Gastrocnemius medialis (tissue), 4 donors: Measurements from ENCODE around the gene AIF1L. TPM values are rescaled to one million over a fixed set of nuclear protein-coding genes. Genes with fewer than 3 reads are reported as not detected.

ENCODE experiments used
- ATAC-seq, 2 donors: fragments of 150-250 bp; one replicate each; pipeline ENCODE4 v1.9.1; 2016
- DNase-seq, 2 donors: peaks; one replicate each; pipeline ENCODE4 v3.0.0-alpha.2; 2019
- H3K27ac ChIP-seq, 4 donors: fragments of 200-600 bp; sonication (generic); 1 replicate in 1 of 4; 2 replicates in 3 of 4; pipeline ENCODE4 v1.5.1; 2016 to 2018; ENCODE audit warnings: mild to moderate bottlenecking in 2 of 4, moderate library complexity in 1 of 4
- H3K27me3 ChIP-seq, 3 donors: fragments of 200-600 bp; sonication (generic) in 2 of 3; 1 replicate in 1 of 3; 2 replicates in 2 of 3; pipeline versions ENCODE4 v1.5.1 to v1.6.0; 2016 to 2019; ENCODE audit warnings: mild to moderate bottlenecking in 1 of 3, moderate library complexity in 1 of 3
- H3K36me3 ChIP-seq, 2 donors: fragments of 200-600 bp; sonication (generic) in 1 of 2; one replicate each; pipeline ENCODE4 v1.5.1; 2017 to 2018
- H3K4me1 ChIP-seq, 2 donors: fragments of 200-600 bp; sonication (generic) in 1 of 2; one replicate each; pipeline ENCODE4 v1.5.1; 2016 to 2017; ENCODE audit warnings: mild to moderate bottlenecking in 2 of 2
- H3K4me3 ChIP-seq, 4 donors: fragments of 200-600 bp; sonication (generic) in 3 of 4; 1 replicate in 1 of 4; 2 replicates in 3 of 4; pipeline ENCODE4 v1.5.1; 2016 to 2019; ENCODE audit warnings: mild to moderate bottlenecking in 2 of 4
- H3K9me3 ChIP-seq, 3 donors: fragments of 200-600 bp; sonication (generic) in 2 of 3; 1 replicate in 1 of 3; 2 replicates in 2 of 3; pipeline ENCODE4 v1.5.1; 2016 to 2019
- POLR2A ChIP-seq, 2 donors: fragments of 450-650 bp; IDR thresholded peaks; one replicate each; pipeline ENCODE4 v1.6.1; 2017; ENCODE audit warnings: antibody characterized with exemption in 2 of 2, mild to moderate bottlenecking in 2 of 2, moderate library complexity in 2 of 2
- in situ Hi-C, 4 donors: fragments of 200-750 bp; cut with MboI; loops; one replicate each; pipeline versions ENCODE4 v1.15.0 to v1.8.0; 2017; ENCODE audit warnings: low sequenced_read_pairs in 4 of 4
- intact Hi-C: fragments of 100-400 bp; cut with DNase I; formaldehyde crosslinking; loops from one replicate; pipeline ENCODE4 v1.15.1; 2023; ENCODE audit warnings: low total_unique reads
- total RNA-seq, 4 donors: library from RNA; depleted of rRNA; stranded (reverse); fragments of >200 nt; gene quantifications; one replicate each; pipeline versions ENCODE4 v1.1.0 to v1.2.3, GENCODE V29; 2016
- TF ChIP-seq, protein P1 (sequence below), 5 experiments: fragments of 450-650 bp in 3 of 5; fragments of 200-600 bp in 2 of 5; sonication (generic) in 2 of 5; IDR thresholded peaks in 4 of 5; conservative IDR thresholded peaks in 1 of 5; 1 replicate in 4 of 5; 2 replicates in 1 of 5; pipeline ENCODE4 v1.5.1; 2016 to 2019; ENCODE audit warnings: antibody characterized with exemption in 5 of 5, mild to moderate bottlenecking in 3 of 5, moderate library complexity in 3 of 5

The AIF1L gene
- total RNA-seq, 4 donors from 2014 or later: 7.5 to 10.6 (median 8.9) TPM

DNA sequence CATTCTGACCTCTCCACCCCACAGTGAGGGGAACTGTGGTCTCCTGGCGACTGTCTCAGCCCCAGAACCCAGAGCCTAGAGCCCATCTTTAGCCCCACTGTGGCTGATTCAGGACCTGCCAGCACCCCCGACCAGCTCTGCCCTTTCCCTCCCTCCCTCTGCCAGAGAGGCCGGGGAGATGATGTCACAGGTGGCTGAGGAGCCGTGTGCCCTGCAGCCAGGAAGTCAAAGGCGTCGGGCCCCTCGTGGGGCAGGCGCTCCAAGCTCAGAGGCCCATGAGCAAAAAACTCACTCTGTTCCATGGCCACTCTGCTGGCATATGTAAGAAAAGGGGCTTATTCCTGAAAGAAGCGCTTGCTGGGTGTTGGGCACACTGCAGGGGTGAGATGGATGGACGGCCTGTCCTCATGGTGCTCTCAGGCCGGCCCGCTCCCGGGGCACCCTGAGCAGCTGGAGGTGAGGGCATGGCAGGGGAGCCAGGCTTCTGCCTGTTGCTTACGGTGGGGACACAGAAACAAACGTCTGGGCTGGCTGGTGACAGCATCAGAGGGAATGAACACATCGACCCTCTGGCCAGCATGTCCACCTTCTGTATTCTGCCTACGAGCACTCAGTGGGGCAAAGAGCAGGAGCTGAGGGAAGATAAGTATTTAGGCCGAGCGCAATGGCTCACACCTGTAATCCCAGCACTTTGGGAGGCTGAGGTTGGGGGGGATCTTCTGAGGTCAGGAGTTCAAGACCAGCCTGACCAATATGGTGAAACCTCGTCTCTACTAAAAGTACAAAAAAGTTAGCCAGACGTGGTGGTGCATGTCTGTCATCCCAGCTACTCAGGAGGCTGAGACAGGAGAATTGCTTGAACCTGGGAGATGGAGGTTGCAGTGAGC lies 46.3 kb upstream of the AIF1L start:
- intact Hi-C loops: loop anchor here (5.0 kb wide), 1 partner anchor 183 kb away; no protein-coding TSS in a partner anchor
- no peak overlapping the region for H3K4me3 ChIP-seq
- no peak overlapping the region for H3K27ac ChIP-seq
- no peaks in the 10 kb centered on the region for H3K9me3 ChIP-seq
- no peak for TF ChIP-seq POLR2A (IDR thresholded peaks at IDR 0.05)
- TF ChIP-seq, protein P1, sequence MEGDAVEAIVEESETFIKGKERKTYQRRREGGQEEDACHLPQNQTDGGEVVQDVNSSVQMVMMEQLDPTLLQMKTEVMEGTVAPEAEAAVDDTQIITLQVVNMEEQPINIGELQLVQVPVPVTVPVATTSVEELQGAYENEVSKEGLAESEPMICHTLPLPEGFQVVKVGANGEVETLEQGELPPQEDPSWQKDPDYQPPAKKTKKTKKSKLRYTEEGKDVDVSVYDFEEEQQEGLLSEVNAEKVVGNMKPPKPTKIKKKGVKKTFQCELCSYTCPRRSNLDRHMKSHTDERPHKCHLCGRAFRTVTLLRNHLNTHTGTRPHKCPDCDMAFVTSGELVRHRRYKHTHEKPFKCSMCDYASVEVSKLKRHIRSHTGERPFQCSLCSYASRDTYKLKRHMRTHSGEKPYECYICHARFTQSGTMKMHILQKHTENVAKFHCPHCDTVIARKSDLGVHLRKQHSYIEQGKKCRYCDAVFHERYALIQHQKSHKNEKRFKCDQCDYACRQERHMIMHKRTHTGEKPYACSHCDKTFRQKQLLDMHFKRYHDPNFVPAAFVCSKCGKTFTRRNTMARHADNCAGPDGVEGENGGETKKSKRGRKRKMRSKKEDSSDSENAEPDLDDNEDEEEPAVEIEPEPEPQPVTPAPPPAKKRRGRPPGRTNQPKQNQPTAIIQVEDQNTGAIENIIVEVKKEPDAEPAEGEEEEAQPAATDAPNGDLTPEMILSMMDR (IDR thresholded peaks at IDR 0.05 in 4 of 5, conservative IDR thresholded peaks at IDR 0.05 in 1 of 5): no peak
- in situ Hi-C loops: no loop called here
- H3K4me1 ChIP-seq: no peaks in the 10 kb centered on the region
- H3K36me3 ChIP-seq: no peaks in the 10 kb centered on the region
- no peak for ATAC-seq
- H3K27me3 ChIP-seq: peaks cover 0 to 4% (median 3%) of the 10 kb centered on the region in 3 donors
- DNase-seq: no peak

DNA sequence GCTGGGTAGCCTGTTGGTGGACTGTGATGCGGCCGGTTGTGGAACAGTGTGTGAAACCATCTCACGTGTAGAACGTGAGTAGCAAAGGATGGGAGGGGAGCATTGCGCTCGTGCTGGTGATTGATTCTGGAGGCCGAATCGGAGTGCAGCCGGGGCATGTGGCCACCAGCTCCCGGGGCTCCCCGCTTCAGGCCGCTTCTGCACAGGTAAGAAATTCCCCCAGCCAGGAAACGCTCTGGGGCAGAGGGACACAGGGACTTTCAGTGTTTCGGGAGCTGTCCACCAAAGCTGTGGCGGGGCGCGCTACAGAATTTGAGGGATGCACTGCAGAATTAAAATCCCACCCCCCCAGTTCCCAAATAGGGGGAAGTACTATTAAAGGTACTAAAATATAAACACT lies 45.5 kb upstream of the AIF1L start:
- intact Hi-C loops (no loop called here), in situ Hi-C loops (no loop called here)

DNA sequence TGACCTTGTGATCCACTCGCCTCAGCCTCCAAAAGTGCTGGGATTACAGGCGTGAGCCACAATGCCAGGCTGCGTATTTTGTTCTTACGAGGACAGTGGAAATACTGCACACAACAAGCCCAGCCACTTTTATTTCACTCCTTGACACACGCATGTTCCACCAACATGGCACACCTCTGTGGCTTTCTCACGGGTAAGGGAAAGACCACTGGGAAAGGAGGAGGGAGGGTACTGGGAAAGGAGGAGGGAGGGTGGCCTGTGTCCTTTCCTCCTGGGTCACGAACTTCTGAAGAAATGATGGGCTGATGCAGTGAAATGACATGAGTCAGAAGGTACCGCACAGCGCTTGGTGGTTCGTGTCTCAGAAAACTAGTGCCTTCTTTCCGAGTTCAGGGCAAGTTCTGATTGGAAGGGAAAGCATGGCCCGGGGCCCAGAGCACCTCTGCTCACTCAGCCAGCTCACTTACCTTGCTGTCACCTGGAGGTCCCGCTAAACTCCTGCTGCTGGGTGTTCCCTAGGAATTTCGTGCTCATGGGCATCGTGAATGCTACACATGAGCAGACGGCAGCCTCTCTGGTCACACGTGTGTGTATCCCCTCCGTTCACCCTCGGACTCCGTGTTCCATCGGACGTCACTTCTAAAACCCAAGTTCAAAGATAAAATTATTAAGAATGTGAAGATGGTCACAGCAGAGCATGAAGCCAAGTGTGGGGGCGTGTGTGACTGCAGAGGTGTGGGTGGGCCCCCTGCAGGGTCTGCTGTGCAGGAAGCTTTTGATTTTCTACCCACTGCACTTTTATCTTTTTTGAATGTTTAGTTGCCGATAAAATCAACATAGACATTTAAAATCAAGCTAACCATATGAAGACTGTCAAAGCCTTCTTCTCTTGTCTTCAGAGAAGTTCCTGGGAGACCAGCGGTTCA lies 44.5 kb upstream of the AIF1L start:
- ATAC-seq: no peak
- Histone ChIP-seq H3K27me3 (peaks cover 0 to 4% (median 3%) of the 10 kb centered on the region in 3 donors), H3K4me1 (no peaks in the 10 kb centered on the region), H3K4me3 (no peak overlapping the region), H3K36me3 (no peaks in the 10 kb centered on the region), H3K9me3 (no peaks in the 10 kb centered on the region), H3K27ac (no peak overlapping the region)
- no peak for TF ChIP-seq POLR2A (IDR thresholded peaks at IDR 0.05)
- TF ChIP-seq, protein P1 (IDR thresholded peaks at IDR 0.05 in 4 of 5, conservative IDR thresholded peaks at IDR 0.05 in 1 of 5): no peak
- intact Hi-C loops (no loop called here), in situ Hi-C loops (no loop called here)
- DNase-seq: no peak

More for the DNA sequence above, 45.5 kb upstream of the AIF1L start:
- no peak for TF ChIP-seq POLR2A (IDR thresholded peaks at IDR 0.05)
- TF ChIP-seq, protein P1 (IDR thresholded peaks at IDR 0.05 in 4 of 5, conservative IDR thresholded peaks at IDR 0.05 in 1 of 5): no peak
- ATAC-seq (no peak), DNase-seq (no peak)
- no peak overlapping the region for H3K27ac ChIP-seq
- no peak overlapping the region for H3K4me3 ChIP-seq
- H3K27me3 ChIP-seq: peaks cover 0 to 4% (median 3%) of the 10 kb centered on the region in 3 donors
- H3K9me3 ChIP-seq: no peaks in the 10 kb centered on the region
- no peaks in the 10 kb centered on the region for H3K36me3 ChIP-seq
- no peaks in the 10 kb centered on the region for H3K4me1 ChIP-seq

DNA sequence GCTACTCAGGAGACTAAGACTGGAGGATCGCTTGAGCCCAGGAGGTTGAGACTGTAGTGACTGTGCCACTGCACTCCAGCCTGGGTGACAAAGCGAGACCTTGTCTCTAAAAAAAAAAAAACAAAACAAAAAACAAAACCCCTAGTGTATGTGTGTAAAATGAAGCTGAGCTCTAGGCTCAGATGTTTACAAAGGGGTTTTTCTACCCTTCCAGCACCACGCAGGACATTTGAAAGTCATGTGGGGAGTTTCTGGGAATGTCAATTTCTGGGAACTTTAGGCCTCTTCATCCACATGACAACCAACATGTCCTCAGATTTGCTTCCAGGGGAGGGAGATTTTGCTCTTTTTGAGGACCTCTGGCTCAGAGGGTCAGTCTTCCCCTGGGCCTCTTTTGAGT lies 42.4 kb upstream of the AIF1L start:
- TF ChIP-seq POLR2A (IDR thresholded peaks at IDR 0.05): no peak
- TF ChIP-seq, protein P1 (IDR thresholded peaks at IDR 0.05 in 4 of 5, conservative IDR thresholded peaks at IDR 0.05 in 1 of 5): no peak
- no peak for DNase-seq
- in situ Hi-C loops (no loop called here), intact Hi-C loops (no loop called here)
- Histone ChIP-seq H3K36me3 (no peaks in the 10 kb centered on the region), H3K4me1 (no peaks in the 10 kb centered on the region), H3K4me3 (no peak overlapping the region), H3K9me3 (no peaks in the 10 kb centered on the region), H3K27me3 (peaks cover 0 to 4% (median 3%) of the 10 kb centered on the region in 3 donors), H3K27ac (no peak overlapping the region)
- no peak for ATAC-seq
